IMR-90 (cell line): ENCODE data around the gene DNPH1.

Experiments
- BHLHE40 ChIP-seq: fragments of 150-350 bp; IDR thresholded peaks from 2 replicates; pipeline ENCODE4 v1.6.1; 2016; ENCODE audit warnings: mild to moderate bottlenecking, low read depth, low read length
- CTCF ChIP-seq: conservative IDR thresholded peaks from 2 replicates; pipeline ENCODE4 v1.5.1; 2012; ENCODE audit warnings: mild to moderate bottlenecking, low read depth, low read length, improper control_type of control experiment
- FOS ChIP-seq: fragments of 150-350 bp; IDR thresholded peaks from 2 replicates; pipeline ENCODE4 v1.6.1; 2016; ENCODE audit warnings: low read depth, low read length
- MAZ ChIP-seq: IDR thresholded peaks from 2 replicates; pipeline ENCODE4 v1.6.1; 2012; ENCODE audit warnings: low read depth, mild to moderate bottlenecking, low read length, improper control_type of control experiment, moderate library complexity, borderline replicate concordance
- POLR2A ChIP-seq: IDR thresholded peaks from 2 replicates; pipeline ENCODE4 v1.6.1; 2012; ENCODE audit warnings: mild to moderate bottlenecking, low read depth, low read length
- RAD21 ChIP-seq: IDR thresholded peaks from 2 replicates; pipeline ENCODE4 v1.6.1; 2012; ENCODE audit warnings: low read length, improper control_type of control experiment
- SMC3 ChIP-seq: fragments of 150-350 bp; IDR thresholded peaks from 2 replicates; pipeline ENCODE4 v1.6.1; 2016; ENCODE audit warnings: low read depth, mild to moderate bottlenecking, antibody characterized with exemption, low read length, moderate library complexity
- USF2 ChIP-seq: fragments of 150-350 bp; IDR thresholded peaks from 2 replicates; pipeline ENCODE4 v1.6.1; 2017; ENCODE audit warnings: mild to moderate bottlenecking, antibody characterized with exemption, low read length, low read depth

- TF ChIP-seq FOS: no peak
- TF ChIP-seq RAD21: no peak
- TF ChIP-seq CTCF: no peak
- TF ChIP-seq BHLHE40: no peak
- no peak for TF ChIP-seq POLR2A
- no peak for TF ChIP-seq SMC3
- TF ChIP-seq USF2: no peak
- no peak for TF ChIP-seq MAZ
These were observed 18.8 kb upstream of the DNPH1 start for GRCh38 chr6:43248101-43248500.
